GF-D8 (cell line): ENCODE data around the gene MGP.

Experiments
- DNase-seq: peaks from one replicate; lab custom pipeline; 2025; lab: John Stamatoyannopoulos, UW

MGP gene

DNA sequence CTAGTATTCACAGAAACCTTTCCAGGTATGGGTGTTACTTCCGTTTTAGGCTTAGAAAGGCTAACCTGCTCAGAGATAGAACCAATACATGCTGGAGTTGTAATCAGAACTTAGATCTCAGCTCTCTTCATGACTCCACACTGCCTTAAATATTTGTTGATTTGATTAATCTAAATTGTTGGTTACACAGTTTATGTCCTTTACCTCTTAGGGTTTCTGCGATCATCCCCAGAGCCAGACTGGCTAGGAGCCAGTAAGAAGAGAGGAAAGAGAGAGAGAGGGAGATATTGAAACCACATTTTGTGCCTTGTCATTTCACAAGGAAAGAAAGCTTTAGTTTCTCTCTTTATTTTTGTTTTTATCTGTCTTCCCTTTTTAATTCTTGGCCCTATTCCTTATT is 16.8 kb upstream of the MGP start:
- no peak for DNase-seq

DNA sequence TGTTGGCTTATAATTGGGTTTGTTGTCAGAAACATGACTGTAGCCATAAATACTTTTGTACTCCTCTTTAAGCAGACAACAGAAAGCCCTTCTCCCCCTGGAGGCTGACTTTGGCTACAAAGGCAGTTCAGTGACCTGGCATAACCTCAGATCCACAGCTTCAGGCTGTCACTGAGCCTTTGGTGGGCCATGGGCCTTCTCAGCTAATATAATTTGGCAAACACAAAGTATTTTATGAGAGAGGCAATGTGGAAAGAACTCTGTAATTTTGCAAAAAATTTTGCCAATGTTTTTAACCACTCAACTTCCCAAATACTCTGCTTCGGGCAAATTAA is 15.5 kb upstream of the MGP start:
- DNase-seq, result no peak

- DNase-seq, result no peak
Observed at GRCh38 chr12:14900521-14901227, 15.0 kb upstream of the MGP start.

DNA sequence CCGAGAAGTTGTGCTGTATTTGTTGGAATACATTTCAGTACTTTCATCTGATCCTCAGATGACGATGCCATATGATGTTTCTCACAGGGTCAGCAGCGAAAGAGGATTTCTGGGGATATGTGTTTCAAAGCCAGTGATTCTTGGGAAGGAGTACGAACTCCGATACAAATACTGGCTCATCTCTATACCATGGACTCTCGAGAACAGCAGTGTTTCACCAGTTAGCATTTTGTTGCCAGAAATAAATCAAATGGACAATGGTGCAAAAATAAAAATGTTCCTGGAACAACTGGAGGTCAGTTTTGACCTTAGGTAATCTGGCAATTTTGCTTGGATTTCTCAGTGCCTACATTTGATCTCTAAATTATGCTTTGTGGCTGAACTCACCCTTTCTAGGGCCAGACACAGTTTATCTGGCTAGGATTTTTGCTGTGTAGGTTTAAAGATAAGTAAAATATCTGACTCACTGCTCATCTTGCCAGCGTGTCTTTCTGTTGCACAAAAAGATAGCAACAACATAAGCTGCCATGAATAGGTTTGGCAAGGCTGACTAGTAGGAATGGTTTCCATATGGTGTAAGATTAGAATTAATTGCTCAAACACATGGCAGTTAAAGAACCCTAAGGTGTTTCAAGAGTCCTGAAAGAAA is 11.0 kb upstream of the MGP start:
- DNase-seq, result no peak

DNA sequence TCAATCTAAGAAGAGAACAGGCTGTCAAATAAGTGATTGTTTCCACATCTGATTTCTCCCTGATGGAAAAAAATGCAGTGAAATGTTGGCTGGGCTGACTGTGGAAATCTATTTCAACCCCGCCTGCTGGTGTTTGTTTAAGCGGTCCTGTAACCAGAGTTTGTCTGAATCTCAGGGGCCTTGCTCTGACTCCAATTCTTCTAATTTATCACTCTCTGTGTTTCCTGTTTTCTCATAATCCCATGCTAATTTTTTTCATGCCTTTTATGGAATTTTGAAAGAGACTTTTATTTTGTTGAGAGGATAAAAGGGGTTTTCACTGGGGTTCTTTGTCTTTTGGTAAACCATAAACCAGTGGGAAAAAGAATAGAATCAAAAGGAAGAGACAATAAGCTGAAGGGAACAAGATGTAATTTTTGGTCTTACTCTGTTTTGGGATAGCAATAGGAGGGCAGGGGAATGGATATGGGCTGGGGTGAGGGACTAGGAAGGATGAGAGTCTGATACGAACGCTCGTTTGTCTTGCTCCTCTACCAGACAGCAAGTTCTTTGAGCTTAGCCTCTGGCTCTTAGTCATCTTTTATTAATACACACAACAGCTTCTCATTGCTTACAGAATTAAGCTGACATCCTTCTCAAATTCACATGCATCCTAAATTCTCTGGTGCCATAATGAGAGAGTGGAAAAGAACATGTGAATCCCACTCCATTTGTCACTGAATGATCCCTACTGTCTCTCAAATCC is 8.0 kb upstream of the MGP start:
- DNase-seq, result no peak

DNA sequence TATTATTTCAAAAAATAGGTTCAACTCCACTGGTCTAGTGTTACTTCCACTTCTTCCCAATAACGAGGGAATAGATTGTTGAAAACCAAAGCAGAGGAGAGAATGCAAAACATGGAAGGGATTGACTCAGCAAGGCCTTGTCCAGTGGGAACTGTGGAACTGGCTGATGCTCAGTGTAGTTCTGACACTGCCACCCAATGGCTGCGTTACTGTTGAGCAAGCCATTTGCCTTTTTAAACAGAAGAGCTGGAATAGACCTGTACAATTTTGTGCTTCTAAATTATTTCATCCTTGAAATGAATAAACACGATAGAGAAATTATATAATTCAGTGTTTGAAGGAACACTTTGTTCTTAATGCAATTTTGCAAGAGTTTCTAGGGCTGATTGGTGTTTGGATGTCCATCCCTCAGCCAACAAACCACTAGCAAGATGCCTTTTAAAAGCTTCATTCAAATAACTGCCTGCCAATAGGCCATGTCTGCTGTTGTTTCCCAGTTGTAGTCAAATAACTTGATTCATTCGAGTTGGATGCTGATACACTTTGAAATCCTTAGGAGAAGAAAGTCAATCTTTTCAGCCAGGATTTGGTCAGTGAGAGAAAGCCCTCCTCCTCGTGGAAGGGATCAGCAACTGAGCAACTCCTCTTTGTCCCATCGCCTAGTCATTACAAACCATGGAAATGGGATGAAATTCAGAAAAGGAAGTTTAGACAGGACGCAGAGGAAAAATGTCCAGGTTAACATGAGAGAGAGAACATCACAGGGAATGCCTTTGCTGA is 7.3 kb upstream of the MGP start:
- no peak for DNase-seq

GRCh38 chr12:14890701-14891100 is 5.0 kb upstream of the MGP start:
- DNase-seq, result no peak

- no peak for DNase-seq
Observed at GRCh38 chr12:14886271-14886670, 617 bp upstream of the MGP start.

- peak; percentile 4 for DNase-seq
Observed at GRCh38 chr12:14884458-14884878, 1.2 kb downstream of the MGP start.

- no peak for DNase-seq
Observed at GRCh38 chr12:14883686-14884085, 2.0 kb downstream of the MGP start.

GRCh38 chr12:14880890-14881453 is 4.7 kb downstream of the MGP start:
- DNase-seq, result no peak

DNA sequence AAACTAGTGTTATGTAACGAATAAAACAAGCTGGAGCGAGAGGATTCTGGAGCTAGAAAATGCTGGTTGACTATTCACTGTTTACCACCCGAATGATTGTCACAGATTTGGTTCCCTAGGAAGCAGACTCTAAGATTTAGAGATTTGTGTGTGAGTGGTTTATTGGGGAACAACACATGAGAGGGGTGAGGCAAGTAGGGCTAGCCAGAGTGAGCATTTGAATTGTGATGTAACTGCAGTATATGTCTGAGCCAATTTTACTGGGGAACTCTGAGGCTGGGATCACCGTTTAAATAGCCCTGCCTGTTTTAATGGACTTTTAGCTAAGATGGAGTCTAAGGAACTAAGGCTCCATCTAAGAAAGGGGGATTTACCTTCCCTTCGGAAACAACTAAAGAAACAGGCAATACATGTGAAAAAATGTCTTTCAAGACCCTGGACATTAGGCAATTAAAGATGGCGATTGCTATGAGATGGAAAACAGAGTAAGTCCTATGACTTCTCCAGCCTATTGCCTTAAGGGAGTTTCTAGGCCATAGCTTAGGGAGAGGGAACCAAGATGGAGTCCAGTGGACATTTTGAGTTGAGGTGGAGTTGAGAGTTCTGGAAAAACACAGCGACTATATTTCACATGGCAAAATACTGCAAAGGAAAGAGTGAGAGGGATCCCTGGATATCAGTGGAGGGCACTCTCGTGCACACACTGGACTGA is 6.3 kb downstream of the MGP start:
- DNase-seq, result no peak

GRCh38 chr12:14878488-14878887 is 7.2 kb downstream of the MGP start:
- no peak for DNase-seq

DNA sequence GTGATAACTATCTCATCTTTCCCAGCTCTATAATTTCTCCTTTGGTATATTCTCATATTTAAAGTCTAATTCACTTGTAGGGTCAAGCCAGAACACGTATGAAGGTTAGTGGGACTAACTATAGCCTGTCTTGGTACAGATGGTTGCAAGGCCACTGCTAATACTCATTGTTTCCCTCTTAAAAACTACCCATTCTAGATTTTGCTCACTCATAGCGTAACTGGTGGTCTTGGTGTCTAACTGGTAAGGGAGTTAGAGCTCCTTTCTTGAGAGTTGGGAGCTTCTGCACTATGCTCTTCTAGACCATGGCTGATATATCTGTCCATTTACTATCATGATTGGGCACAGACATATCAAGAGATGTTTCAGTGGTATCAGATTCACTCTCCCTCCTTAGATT is 8.8 kb downstream of the MGP start:
- DNase-seq, result no peak

- no peak for DNase-seq
Observed at GRCh38 chr12:14874882-14875281, 10.8 kb downstream of the MGP start.

- no peak for DNase-seq
Observed at GRCh38 chr12:14873440-14874185, 12.0 kb downstream of the MGP start.

DNA sequence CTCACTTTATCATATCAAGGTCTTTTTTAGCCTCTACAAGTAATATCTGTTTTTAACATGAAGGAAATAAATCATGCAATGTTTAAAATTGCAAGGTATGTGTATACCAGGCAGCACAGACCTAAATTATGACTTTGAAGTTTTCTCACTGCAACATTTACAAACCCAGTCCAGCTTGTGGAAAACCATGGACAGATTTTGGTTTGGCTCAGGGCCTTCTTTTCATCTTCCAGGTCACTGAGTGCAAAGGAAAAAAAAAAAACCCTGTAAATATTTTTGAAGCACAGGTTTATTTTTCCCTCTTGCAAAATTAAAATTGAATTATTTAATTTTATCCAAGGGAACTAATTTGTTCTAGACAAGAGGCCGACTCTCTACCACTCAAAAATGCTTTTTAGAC is 13.8 kb downstream of the MGP start:
- no peak for DNase-seq

DNA sequence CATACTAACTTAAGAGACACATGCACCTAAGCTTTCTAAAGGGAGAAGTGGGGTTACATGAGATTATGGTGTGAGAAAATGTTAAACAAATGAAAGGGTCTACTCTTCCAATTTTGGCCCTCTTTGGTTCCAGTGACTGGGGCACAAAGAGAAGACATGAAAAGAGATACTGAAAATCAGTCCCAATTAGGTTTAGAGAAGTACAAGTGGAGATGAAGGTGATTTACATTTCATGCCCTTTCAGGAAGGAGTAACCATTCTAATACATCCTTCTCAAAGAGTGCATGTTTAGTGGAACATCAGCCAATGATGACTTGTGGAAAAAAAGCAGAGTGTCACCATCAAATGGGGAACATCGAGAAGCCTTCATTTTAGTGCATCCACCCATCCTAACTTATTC is 14.4 kb downstream of the MGP start:
- DNase-seq, result no peak

DNA sequence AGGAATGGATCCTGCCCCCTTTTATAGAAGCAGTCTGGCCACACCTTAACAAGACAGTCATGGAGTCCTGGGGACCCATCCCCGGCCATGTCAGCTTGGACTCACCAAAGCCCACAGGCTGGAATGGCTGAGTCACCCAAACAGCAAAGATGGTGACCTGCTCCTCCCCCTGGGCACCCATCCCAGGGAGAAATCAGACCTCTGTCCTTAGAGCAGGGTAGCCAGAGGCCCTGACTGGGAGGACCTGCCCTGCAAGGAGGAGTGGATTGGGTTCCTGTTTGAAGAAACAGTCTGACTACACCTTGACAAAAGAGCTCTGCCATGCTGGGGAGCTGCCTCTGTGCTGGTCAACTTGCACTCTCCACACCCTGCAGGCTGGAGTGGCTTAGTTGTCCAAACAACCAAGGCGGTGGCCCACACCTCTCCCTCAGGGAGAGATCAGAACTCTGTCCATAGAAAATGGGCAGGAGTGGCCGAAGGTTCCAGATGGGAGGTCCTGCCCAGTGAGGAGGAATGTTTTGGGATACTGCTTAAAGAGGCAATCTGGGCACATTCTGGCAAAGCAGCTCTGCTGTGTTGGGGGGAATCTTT is 16.6 kb downstream of the MGP start:
- DNase-seq, result no peak

DNA sequence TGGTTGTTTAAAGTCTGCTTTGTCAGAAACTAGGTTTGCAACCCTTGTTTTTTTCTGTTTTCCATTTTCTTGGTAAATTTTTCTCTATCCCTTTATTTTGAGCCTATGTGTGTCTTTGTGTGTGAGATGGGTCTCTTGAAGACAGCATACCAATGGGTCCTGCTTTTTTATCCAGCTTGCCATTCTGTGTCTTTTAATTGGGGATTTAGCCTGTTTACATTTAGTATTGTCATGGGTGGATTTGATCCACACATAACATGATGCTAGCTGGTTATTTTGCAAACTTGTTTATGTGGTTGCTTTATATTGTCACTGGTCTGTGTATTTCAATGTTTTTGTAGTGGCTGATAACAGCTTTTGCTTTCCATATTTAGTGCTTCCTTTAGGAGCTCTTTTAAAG is 25.2 kb downstream of the MGP start:
- DNase-seq, result no peak

DNA sequence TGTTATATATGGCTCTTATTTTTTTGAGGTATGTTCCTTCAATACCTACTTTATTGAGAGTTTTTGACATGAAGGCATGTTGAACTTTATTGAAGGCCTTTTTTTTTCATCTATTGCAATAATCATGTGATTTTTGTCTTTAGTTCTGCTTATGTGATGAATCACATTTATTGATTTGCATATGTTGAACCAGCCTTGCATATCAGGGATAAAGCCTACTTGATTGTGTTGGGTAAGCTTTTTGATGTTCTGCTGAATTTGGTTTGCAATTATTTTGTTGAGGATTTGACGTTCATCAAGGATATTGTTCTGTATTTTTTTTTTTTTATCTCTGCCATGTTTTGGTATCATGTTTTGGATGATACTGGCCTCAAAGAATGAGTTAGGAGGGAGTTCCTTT is 27.1 kb downstream of the MGP start:
- no peak for DNase-seq
